Neural cell (in vitro differentiated cells): ENCODE results near the gene FYB1. TPM values are rescaled to one million over a fixed set of nuclear protein-coding genes. Genes with fewer than 3 reads are reported as not detected.

Experiments used
- H2AFZ ChIP-seq: fragments of 200-600, 300-800 bp; sonication (generic), shearing (Covaris generic); 2 replicates; pipeline ENCODE4 v1.6.0; 2014; ENCODE audit warnings: low read depth, mild to moderate bottlenecking, antibody characterized with exemption, low read length, moderate library complexity
- H3F3A ChIP-seq: fragments of 200-600 bp; shearing (Covaris generic); 2 replicates; pipeline ENCODE4 v1.6.1; 2016; ENCODE audit warnings: mild to moderate bottlenecking, moderate library complexity, mixed read lengths, antibody characterized with exemption, low read length; ENCODE audit not compliant: insufficient read depth, poor library complexity, severe bottlenecking
- H3K27ac ChIP-seq: fragments of 200-600, 300-800 bp; sonication (generic), shearing (Covaris generic); 2 replicates; pipeline ENCODE4 v1.5.1; 2014; ENCODE audit warnings: mild to moderate bottlenecking, low read length, moderate library complexity
- H3K27me3 ChIP-seq: fragments of 300-800, 200-600 bp; sonication (generic), shearing (Covaris generic); 2 replicates; pipeline ENCODE4 v1.6.0; 2014; ENCODE audit warnings: mild to moderate bottlenecking, low read depth, low read length, moderate library complexity; ENCODE audit not compliant: insufficient read depth
- H3K36me3 ChIP-seq: fragments of 300-800, 200-600 bp; sonication (generic), shearing (Covaris generic); 2 replicates; pipeline ENCODE4 v1.5.1; 2014; ENCODE audit warnings: mild to moderate bottlenecking, antibody characterized with exemption, low read length, moderate library complexity; ENCODE audit not compliant: insufficient read depth
- H3K4me2 ChIP-seq: fragments of 300-800, 200-600 bp; sonication (generic), shearing (Covaris generic); 2 replicates; pipeline ENCODE4 v1.6.0; 2014; ENCODE audit warnings: mild to moderate bottlenecking, low read length
- H3K4me3 ChIP-seq: fragments of 300-800, 200-600 bp; sonication (generic), shearing (Covaris generic); 2 replicates; pipeline ENCODE4 v1.5.1; 2014; ENCODE audit warnings: mild to moderate bottlenecking, low read length, moderate library complexity
- H3K79me2 ChIP-seq: fragments of 200-600 bp; shearing (Covaris generic); replicated peaks from 2 replicates; pipeline ENCODE4 v1.6.0; 2014; ENCODE audit warnings: mild to moderate bottlenecking, low read length, moderate library complexity; ENCODE audit not compliant: insufficient read depth
- H3K9ac ChIP-seq: fragments of 300-800, 200-600 bp; sonication (generic), shearing (Covaris generic); 2 replicates; pipeline ENCODE4 v1.6.1; 2016; ENCODE audit warnings: mild to moderate bottlenecking, low read length, mixed read lengths
- H3K9me2 ChIP-seq: fragments of 200-600 bp; shearing (Covaris generic); 2 replicates; pipeline ENCODE4 v1.6.1; 2016; ENCODE audit warnings: mild to moderate bottlenecking, low read length, mixed read lengths; ENCODE audit not compliant: insufficient read depth
- H3K9me3 ChIP-seq: fragments of 200-600, 300-800 bp; sonication (generic), shearing (Covaris generic); 2 replicates; pipeline ENCODE4 v1.6.1; 2016; ENCODE audit warnings: mild to moderate bottlenecking, mixed run types, low read length, moderate library complexity, mixed read lengths
- H4K20me1 ChIP-seq: fragments of 200-600 bp; shearing (Covaris generic); 2 replicates; pipeline ENCODE4 v1.6.1; 2016; ENCODE audit warnings: mild to moderate bottlenecking, mixed run types; ENCODE audit not compliant: insufficient read depth
- EP300 ChIP-seq: fragments of 450-650 bp; conservative IDR thresholded peaks from 2 replicates; pipeline ENCODE4 v1.6.1; 2014; ENCODE audit warnings: antibody characterized with exemption, mild to moderate bottlenecking, moderate library complexity; ENCODE audit not compliant: poor library complexity, severe bottlenecking
- EZH2 ChIP-seq: fragments of 200-600, 300-800 bp; shearing (Covaris generic), sonication (generic); IDR thresholded peaks from 2 replicates; pipeline ENCODE4 v1.6.1; 2014; ENCODE audit warnings: antibody characterized with exemption, low read length, borderline replicate concordance, mild to moderate bottlenecking; ENCODE audit not compliant: insufficient read depth, poor library complexity, severe bottlenecking
- MXI1 ChIP-seq: fragments of 450-650 bp; conservative IDR thresholded peaks from 2 replicates; pipeline ENCODE4 v1.6.1; 2014; ENCODE audit warnings: antibody characterized with exemption, mild to moderate bottlenecking; ENCODE audit not compliant: poor library complexity, severe bottlenecking
- POLR2AphosphoS5 ChIP-seq: IDR thresholded peaks from 2 replicates; pipeline ENCODE4 v1.6.1; 2012
- RAD21 ChIP-seq: fragments of 450-650 bp; conservative IDR thresholded peaks from 2 replicates; pipeline ENCODE4 v1.6.1; 2014; ENCODE audit warnings: antibody characterized with exemption, mild to moderate bottlenecking, moderate library complexity
- REST ChIP-seq: IDR thresholded peaks from 2 replicates; pipeline ENCODE4 v1.6.1; 2012; ENCODE audit warnings: borderline replicate concordance
- SMC3 ChIP-seq: fragments of 450-650 bp; conservative IDR thresholded peaks from 2 replicates; pipeline ENCODE4 v1.6.1; 2014; ENCODE audit warnings: antibody characterized with exemption, mild to moderate bottlenecking, moderate library complexity; ENCODE audit not compliant: poor library complexity
- TAF1 ChIP-seq: IDR thresholded peaks from 2 replicates; pipeline ENCODE4 v1.6.1; 2012; ENCODE audit warnings: low read depth
- polyA plus RNA-seq: library from polyadenylated mRNA; depleted of rRNA; stranded (reverse); fragments of >200 nt; gene quantifications from 2 replicates; pipeline ENCODE4 v1.2.3, GENCODE V29; 2014
- TF ChIP-seq, protein P1 (sequence below): fragments of 450-650 bp; IDR thresholded peaks from 2 replicates; pipeline ENCODE4 v1.5.1; 2014; ENCODE audit warnings: antibody characterized with exemption, mild to moderate bottlenecking, moderate library complexity; ENCODE audit not compliant: poor library complexity, severe bottlenecking

The FYB1 gene
- polyA plus RNA-seq, 1 donor from 2014 or later: not detected

GRCh38 chr5:39240750-39241149, 21.4 kb upstream of the FYB1 start:
- no peaks in the 10 kb centered on the region for H3F3A ChIP-seq
- no peak overlapping the region for H3K4me3 ChIP-seq
- no peak overlapping the region for H2AFZ ChIP-seq
- H3K79me2 ChIP-seq: no peaks in the 10 kb centered on the region
- H3K9me3 ChIP-seq: no peaks in the 10 kb centered on the region
- no peaks in the 10 kb centered on the region for H4K20me1 ChIP-seq
- H3K27me3 ChIP-seq: no peaks in the 10 kb centered on the region
- H3K27ac ChIP-seq: no peak overlapping the region
- TF ChIP-seq REST: no peak
- no peak for TF ChIP-seq SMC3
- no peak for TF ChIP-seq EZH2
- no peak overlapping the region for H3K4me2 ChIP-seq
- no peaks in the 10 kb centered on the region for H3K9me2 ChIP-seq
- no peaks in the 10 kb centered on the region for H3K36me3 ChIP-seq
- H3K9ac ChIP-seq: no peak overlapping the region

- no peaks in the 10 kb centered on the region for H4K20me1 ChIP-seq
- H3K9ac ChIP-seq: no peak overlapping the region
- no peak overlapping the region for H3K27ac ChIP-seq
- H3K27me3 ChIP-seq: no peaks in the 10 kb centered on the region
- H2AFZ ChIP-seq: no peak overlapping the region
- TF ChIP-seq EP300 (no peak), SMC3 (no peak), EZH2 (no peak), TAF1 (no peak), MXI1 (no peak), RAD21 (no peak), POLR2AphosphoS5 (no peak), REST (no peak)
- TF ChIP-seq, protein P1, sequence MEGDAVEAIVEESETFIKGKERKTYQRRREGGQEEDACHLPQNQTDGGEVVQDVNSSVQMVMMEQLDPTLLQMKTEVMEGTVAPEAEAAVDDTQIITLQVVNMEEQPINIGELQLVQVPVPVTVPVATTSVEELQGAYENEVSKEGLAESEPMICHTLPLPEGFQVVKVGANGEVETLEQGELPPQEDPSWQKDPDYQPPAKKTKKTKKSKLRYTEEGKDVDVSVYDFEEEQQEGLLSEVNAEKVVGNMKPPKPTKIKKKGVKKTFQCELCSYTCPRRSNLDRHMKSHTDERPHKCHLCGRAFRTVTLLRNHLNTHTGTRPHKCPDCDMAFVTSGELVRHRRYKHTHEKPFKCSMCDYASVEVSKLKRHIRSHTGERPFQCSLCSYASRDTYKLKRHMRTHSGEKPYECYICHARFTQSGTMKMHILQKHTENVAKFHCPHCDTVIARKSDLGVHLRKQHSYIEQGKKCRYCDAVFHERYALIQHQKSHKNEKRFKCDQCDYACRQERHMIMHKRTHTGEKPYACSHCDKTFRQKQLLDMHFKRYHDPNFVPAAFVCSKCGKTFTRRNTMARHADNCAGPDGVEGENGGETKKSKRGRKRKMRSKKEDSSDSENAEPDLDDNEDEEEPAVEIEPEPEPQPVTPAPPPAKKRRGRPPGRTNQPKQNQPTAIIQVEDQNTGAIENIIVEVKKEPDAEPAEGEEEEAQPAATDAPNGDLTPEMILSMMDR: no peak
- H3K36me3 ChIP-seq: no peaks in the 10 kb centered on the region
- H3K9me2 ChIP-seq: no peaks in the 10 kb centered on the region
- H3K9me3 ChIP-seq: no peaks in the 10 kb centered on the region
- H3F3A ChIP-seq: no peaks in the 10 kb centered on the region
- H3K4me3 ChIP-seq: no peak overlapping the region
- no peaks in the 10 kb centered on the region for H3K79me2 ChIP-seq
- H3K4me2 ChIP-seq: no peak overlapping the region
Observed at GRCh38 chr5:39238366-39239105, 19.2 kb upstream of the FYB1 start.
